T-cell (primary cell): ENCODE measurements around the gene TMIGD3. TPM values are rescaled to one million over a fixed set of nuclear protein-coding genes. Genes with fewer than 3 reads are reported as not detected.

Experiments used
- ATAC-seq, 4 experiments: fragments of 200-7000 bp in 3 of 4; fragments of 150-1000 bp in 1 of 4; cut with Tn5 transposase; replicated peaks in 1 of 4; 1 replicate in 3 of 4; 2 replicates in 1 of 4; pipeline ENCODE4 v1.10.0; 2021; ENCODE audit warnings: moderate library complexity in 3 of 4, mild to moderate bottlenecking in 2 of 4, moderate number of reproducible peaks in 1 of 4
- CTCF ChIA-PET, 2 donors: fragments of 300-600 bp; sonication (Branson Sonifier 250); formaldehyde crosslinking; loops; one replicate each; lab custom pipeline; 2022; ENCODE audit warnings: antibody characterized with exemption in 2 of 2; lab: Charles Lee
- POLR2A ChIA-PET, 2 donors: fragments of 300-600 bp; sonication (Branson Sonifier 250); formaldehyde crosslinking; loops; one replicate each; lab custom pipeline; 2022; ENCODE audit warnings: antibody characterized with exemption in 2 of 2; lab: Charles Lee
- DNase-seq, 35 experiments: peaks; one replicate each; pipeline versions ENCODE4 v3.0.0 to v3.0.0-alpha.2; 2013 to 2023
- H3K27ac ChIP-seq: one replicate; pipeline ENCODE4 v1.5.1; 2013; ENCODE audit warnings: low read length
- H3K27me3 ChIP-seq, 2 experiments: replicated peaks in 1 of 2; 1 replicate in 1 of 2; 2 replicates in 1 of 2; pipeline versions ENCODE4 v1.6.1 to v1.7.0; 2013; ENCODE audit warnings: low read length in 1 of 2, mixed read lengths in 1 of 2; ENCODE audit not compliant: control insufficient read depth in 2 of 2, insufficient read depth in 2 of 2; ENCODE audit errors: extremely low read depth in 1 of 2
- H3K36me3 ChIP-seq, 2 donors: 1 replicate in 1 of 2; 2 replicates in 1 of 2; pipeline versions ENCODE4 v1.6.1 to v1.7.0; 2013; ENCODE audit warnings: low read length in 1 of 2; ENCODE audit not compliant: control insufficient read depth in 2 of 2, insufficient read depth in 1 of 2; ENCODE audit errors: extremely low read depth in 1 of 2
- H3K4me1 ChIP-seq, 2 experiments: 1 replicate in 1 of 2; 2 replicates in 1 of 2; pipeline versions ENCODE4 v1.6.1 to v1.7.0; 2013; ENCODE audit warnings: low read length in 2 of 2, mixed read lengths in 1 of 2; ENCODE audit not compliant: insufficient read depth in 2 of 2, control insufficient read depth in 1 of 2; ENCODE audit errors: extremely low read depth in 1 of 2
- H3K4me3 ChIP-seq, 2 donors: 1 replicate in 1 of 2; 2 replicates in 1 of 2; pipeline versions ENCODE4 v1.5.1 to v1.7.0; 2013; ENCODE audit warnings: mild to moderate bottlenecking in 2 of 2, low read length in 1 of 2, moderate library complexity in 1 of 2; ENCODE audit not compliant: control insufficient read depth in 1 of 2; ENCODE audit errors: extremely low read depth in 1 of 2
- H3K9me3 ChIP-seq: 2 replicates; pipeline ENCODE4 v1.7.0; 2013
- H3K27ac Mint-ChIP-seq, 2 donors: one replicate each; pipeline ENCODE4 v1.8.0; 2020 to 2021; ENCODE audit warnings: mild to moderate bottlenecking in 2 of 2, mixed read lengths in 2 of 2
- H3K27me3 Mint-ChIP-seq, 2 donors: one replicate each; pipeline ENCODE4 v1.8.0; 2021 to 2022; ENCODE audit warnings: mixed read lengths in 2 of 2
- H3K36me3 Mint-ChIP-seq: one replicate; pipeline ENCODE4 v1.8.0; 2021; ENCODE audit warnings: mixed read lengths
- H3K4me1 Mint-ChIP-seq, 3 donors: one replicate each; pipeline ENCODE4 v1.8.0; 2020 to 2022; ENCODE audit warnings: mixed read lengths in 3 of 3, mild to moderate bottlenecking in 1 of 3
- H3K4me3 Mint-ChIP-seq, 3 donors: one replicate each; pipeline ENCODE4 v1.8.0; 2020 to 2022; ENCODE audit warnings: mild to moderate bottlenecking in 3 of 3, mixed read lengths in 3 of 3, moderate library complexity in 3 of 3
- H3K9me3 Mint-ChIP-seq, 3 donors: one replicate each; pipeline ENCODE4 v1.8.0; 2020 to 2022; ENCODE audit warnings: mixed read lengths in 3 of 3
- WGBS: methylation state at CpG from one replicate; pipeline ENCODE4 v1.1.5; 2013; ENCODE audit warnings: missing lambda C conversion rate; ENCODE audit not compliant: insufficient coverage; 5-methylcytosine and 5-hydroxymethylcytosine counted together
- total RNA-seq, 35 experiments: library from RNA in 6 of 35; stranded (reverse) in 6 of 35; fragments of 120-200 nt in 1 of 35; gene quantifications; one replicate each; pipeline versions ENCODE4 v1.2.1 to v1.2.4 and lab custom pipeline; 2013 to 2026

TMIGD3 gene
- total RNA-seq, 5 donors from 2014 or later (not counting 1 experiment from before 2014, with no cell fraction given), result not detected

- CTCF ChIA-PET, result interaction anchor here in 1 of 2 donors (0.5 kb wide), 1 partner anchor 928 kb away, joined by 3 read pairs; no protein-coding TSS in a partner anchor
- Histone ChIP-seq H3K9me3 (no peaks in the 10 kb centered on the region), H3K36me3 (peaks cover 0 to 29% of the 10 kb centered on the region in 2 donors), H3K27me3 (no peaks in the 10 kb centered on the region), H3K27ac (no peak overlapping the region), H3K4me3 (no peak overlapping the region), H3K4me1 (peaks cover 16 to 25% of the 10 kb centered on the region in 2 experiments)
- H3K9me3 Mint-ChIP-seq, result no peaks in the 10 kb centered on the region
- peaks cover 35% of the 10 kb centered on the region for H3K36me3 Mint-ChIP-seq
- peak overlapping the region in 1 of 2 donors; percentile 25 for H3K27ac Mint-ChIP-seq
- WGBS, result no CpG with 5 or more reads among the region's 2 CpGs
- H3K27me3 Mint-ChIP-seq, result no peaks in the 10 kb centered on the region
- DNase-seq, result no peak
- H3K4me3 Mint-ChIP-seq, result no peak overlapping the region
- H3K4me1 Mint-ChIP-seq, result peaks cover 15 to 29% (median 20%) of the 10 kb centered on the region in 3 donors
- ATAC-seq, result no peak
- POLR2A ChIA-PET, result interaction anchor here in 1 of 2 donors (0.6 kb wide), 1 partner anchor 245 kb away, joined by 3 read pairs; no protein-coding TSS in a partner anchor
Measured at GRCh38 chr1:111465754-111466153, 37.7 kb downstream of the TMIGD3 start.

GRCh38 chr1:111463029-111463683 lies 40.3 kb downstream of the TMIGD3 start:
- Histone ChIP-seq H3K27ac (no peak overlapping the region), H3K4me1 (peaks cover under 1 to 2% of the 10 kb centered on the region in 2 experiments), H3K4me3 (no peak overlapping the region), H3K36me3 (peaks cover 2 to 42% of the 10 kb centered on the region in 2 donors), H3K9me3 (no peaks in the 10 kb centered on the region), H3K27me3 (no peaks in the 10 kb centered on the region)
- no peak for ATAC-seq
- Mint-ChIP-seq H3K4me3 (no peak overlapping the region), H3K27me3 (no peaks in the 10 kb centered on the region), H3K4me1 (peaks cover 20 to 34% (median 25%) of the 10 kb centered on the region in 3 donors), H3K27ac (peak overlapping the region in 1 of 2 donors; percentile 23), H3K9me3 (no peaks in the 10 kb centered on the region), H3K36me3 (peaks cover 50% of the 10 kb centered on the region)
- POLR2A ChIA-PET, result interaction anchor here in 1 of 2 donors (0.6 to 0.7 kb wide), 2 partner anchors 16 to 1950 kb away, joined by 3 to 4 read pairs; no protein-coding TSS in a partner anchor
- CTCF ChIA-PET, result interaction anchor here in 1 of 2 donors (0.6 to 1.0 kb wide), 2 partner anchors 45 to 242 kb away, joined by 4 to 9 read pairs; no protein-coding TSS in a partner anchor
- 87% methylated on average over 3 of the region's 4 CpGs for WGBS
- no peak for DNase-seq

- Mint-ChIP-seq H3K4me3 (no peak overlapping the region), H3K4me1 (peaks cover 20 to 40% (median 28%) of the 10 kb centered on the region in 3 donors), H3K27me3 (no peaks in the 10 kb centered on the region), H3K36me3 (peaks cover 55% of the 10 kb centered on the region), H3K27ac (no peak overlapping the region), H3K9me3 (no peaks in the 10 kb centered on the region)
- Histone ChIP-seq H3K9me3 (no peaks in the 10 kb centered on the region), H3K36me3 (peaks cover 2 to 47% of the 10 kb centered on the region in 2 donors), H3K4me1 (no peaks in the 10 kb centered on the region), H3K27ac (no peak overlapping the region), H3K27me3 (no peaks in the 10 kb centered on the region), H3K4me3 (no peak overlapping the region)
- no peak for ATAC-seq
- DNase-seq, result no peak
- ChIA-PET CTCF (interaction anchor here in 1 of 2 donors (1.0 kb wide), 1 partner anchor 45 kb away, joined by 4 read pairs; no protein-coding TSS in a partner anchor), POLR2A (interaction anchor here in 1 of 2 donors (0.8 kb wide), 1 partner anchor 13 kb away, joined by 3 read pairs; no protein-coding TSS in a partner anchor)
- WGBS, result no CpG with 5 or more reads among the region's 4 CpGs
Measured at GRCh38 chr1:111462370-111463028, 40.9 kb downstream of the TMIGD3 start.

- DNase-seq (no peak), ATAC-seq (no peak)
- H3K27ac ChIP-seq, result no peak overlapping the region
- Mint-ChIP-seq H3K27ac (no peak overlapping the region), H3K4me1 (peaks cover 23 to 41% (median 31%) of the 10 kb centered on the region in 3 donors), H3K36me3 (peaks cover 59% of the 10 kb centered on the region), H3K27me3 (no peaks in the 10 kb centered on the region), H3K4me3 (no peak overlapping the region), H3K9me3 (no peaks in the 10 kb centered on the region)
- no CpG with 5 or more reads among the region's 6 CpGs for WGBS
- H3K27me3 ChIP-seq, result no peaks in the 10 kb centered on the region
- H3K4me1 ChIP-seq, result no peaks in the 10 kb centered on the region
- ChIA-PET POLR2A (interaction anchor here in 1 of 2 donors (0.8 kb wide), 1 partner anchor 13 kb away, joined by 3 read pairs; no protein-coding TSS in a partner anchor), CTCF (no interaction called here)
- no peak overlapping the region for H3K4me3 ChIP-seq
- H3K36me3 ChIP-seq, result peaks cover 2 to 54% of the 10 kb centered on the region in 2 donors
- H3K9me3 ChIP-seq, result no peaks in the 10 kb centered on the region
Measured at GRCh38 chr1:111461765-111462164, 41.7 kb downstream of the TMIGD3 start.

GRCh38 chr1:111455642-111456031 lies 47.8 kb downstream of the TMIGD3 start:
- H3K4me1 Mint-ChIP-seq, result peaks cover 65 to 67% (median 66%) of the 10 kb centered on the region in 3 donors
- no peaks in the 10 kb centered on the region for H3K27me3 ChIP-seq
- H3K9me3 Mint-ChIP-seq, result no peaks in the 10 kb centered on the region
- peaks cover 23 to 28% of the 10 kb centered on the region in 2 experiments for H3K4me1 ChIP-seq
- no peak overlapping the region for H3K27ac ChIP-seq
- H3K36me3 Mint-ChIP-seq, result peaks cover 64% of the 10 kb centered on the region
- peak overlapping the region in 1 of 3 donors; percentile 31 for H3K4me3 Mint-ChIP-seq
- POLR2A ChIA-PET, result no interaction called here
- CTCF ChIA-PET, result no interaction called here
- no peak for ATAC-seq
- H3K4me3 ChIP-seq, result no peak overlapping the region
- no peaks in the 10 kb centered on the region for H3K9me3 ChIP-seq
- no peak for DNase-seq
- H3K36me3 ChIP-seq, result peaks cover 4 to 77% of the 10 kb centered on the region in 2 donors
- peak overlapping the region in 1 of 2 donors; percentile 31 for H3K27ac Mint-ChIP-seq
- whole genome bisulfite sequencing, result no CpG with 5 or more reads among the region's 3 CpGs
- H3K27me3 Mint-ChIP-seq, result no peaks in the 10 kb centered on the region
